Dermis microvascular lymphatic vessel endothelial cell (primary cell): ENCODE results near the gene UGT2B10. TPM values are rescaled to one million over a fixed set of nuclear protein-coding genes. Genes with fewer than 3 reads are reported as not detected.
"Not testable (repeated sequence)": the region's sequence is repeated elsewhere in the genome, so short reads cannot be mapped to it uniquely, and the experiment has no call there.

Experiments used
- DNase-seq, 2 donors: peaks; one replicate each; pipeline versions ENCODE4 v3.0.0 to v3.0.0-alpha.2; 2010; ENCODE audit warnings: low read depth in 2 of 2
- total RNA-seq: library from RNA; depleted of rRNA; stranded (reverse); fragments of >200 nt; gene quantifications from 2 replicates; pipeline ENCODE4 v1.2.1, GENCODE V29; 2014

Gene UGT2B10
- not detected in 2 replicates for total RNA-seq

DNA sequence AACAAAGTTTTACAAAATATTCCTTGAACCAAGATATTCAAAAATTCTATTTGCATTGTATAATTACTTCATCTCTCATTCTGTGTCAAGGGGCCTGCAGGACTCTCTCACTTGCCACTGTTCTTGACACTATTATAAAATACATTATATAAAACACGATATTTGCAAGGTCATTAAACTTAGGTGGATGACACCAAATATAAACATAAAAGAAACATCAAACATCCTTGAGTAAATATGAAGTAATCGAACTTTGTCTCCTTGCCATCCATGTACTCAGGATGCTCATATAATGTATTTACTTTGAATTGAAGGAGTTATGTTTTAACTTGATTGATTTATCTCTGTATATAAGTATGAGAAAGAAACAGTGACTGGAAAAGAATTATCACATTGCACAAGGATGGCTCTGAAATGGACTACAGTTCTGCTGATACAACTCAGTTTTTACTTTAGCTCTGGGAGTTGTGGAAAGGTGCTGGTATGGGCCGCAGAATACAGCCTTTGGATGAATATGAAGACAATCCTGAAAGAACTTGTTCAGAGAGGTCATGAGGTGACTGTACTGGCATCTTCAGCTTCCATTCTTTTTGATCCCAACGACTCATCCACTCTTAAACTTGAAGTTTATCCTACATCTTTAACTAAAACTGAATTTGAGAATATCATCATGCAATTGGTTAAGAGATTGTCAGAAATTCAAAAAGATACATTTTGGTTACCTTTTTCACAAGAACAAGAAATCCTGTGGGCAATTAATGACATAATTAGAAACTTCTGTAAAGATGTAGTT is at the start of gene UGT2B10:
Gene UGT2B10, plus strand, starts transcription at position 378 of the 793 bp plus-strand sequence. Its CDS starts 26 bp downstream, at position 404.
- not testable (repeated sequence) for DNase-seq

DNA sequence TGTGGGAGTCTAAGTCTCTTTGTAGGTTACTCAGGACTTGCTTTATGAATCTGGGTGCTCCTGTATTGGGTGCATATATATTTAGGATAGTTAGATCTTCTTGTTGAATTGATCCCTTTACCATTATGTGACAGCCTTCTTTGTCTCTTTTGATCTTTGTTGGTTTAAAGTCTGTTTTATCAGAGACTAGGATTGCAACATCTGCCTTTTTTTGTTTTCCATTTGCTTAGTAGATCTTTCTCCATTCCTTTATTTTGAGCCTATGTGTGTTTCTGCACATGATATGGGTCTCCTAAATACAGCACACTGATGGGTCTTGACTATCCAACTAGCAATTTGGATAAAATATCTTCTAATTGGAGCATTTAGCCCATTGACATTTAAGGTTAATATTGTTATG is 44.0 kb upstream of the UGT2B10 start:
- DNase-seq = not testable (repeated sequence)

GRCh38 chr4:68773699-68774098 is 42.1 kb upstream of the UGT2B10 start:
- no peak for DNase-seq

- DNase-seq = no peak
Observed at GRCh38 chr4:68780232-68780631, 35.6 kb upstream of the UGT2B10 start.

DNA sequence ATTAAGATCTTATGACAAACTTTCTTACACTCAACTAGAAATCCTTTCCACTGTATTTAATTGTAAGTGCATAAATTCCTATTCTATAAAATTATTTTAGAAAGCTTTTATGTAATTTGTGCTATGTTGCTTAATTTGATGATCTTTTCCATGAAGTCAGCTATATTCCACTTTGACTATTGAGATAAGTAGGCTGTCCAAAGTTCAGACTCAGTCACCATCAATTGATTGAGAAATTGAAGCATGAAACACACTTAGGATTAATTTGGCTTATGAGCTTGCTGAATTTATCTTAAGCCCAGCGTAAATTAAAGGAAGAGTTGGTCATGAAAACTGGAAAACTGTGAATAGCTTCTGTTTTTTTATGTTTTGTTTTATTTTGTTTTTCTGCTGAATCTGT is 18.7 kb upstream of the UGT2B10 start:
- DNase-seq = no peak

DNA sequence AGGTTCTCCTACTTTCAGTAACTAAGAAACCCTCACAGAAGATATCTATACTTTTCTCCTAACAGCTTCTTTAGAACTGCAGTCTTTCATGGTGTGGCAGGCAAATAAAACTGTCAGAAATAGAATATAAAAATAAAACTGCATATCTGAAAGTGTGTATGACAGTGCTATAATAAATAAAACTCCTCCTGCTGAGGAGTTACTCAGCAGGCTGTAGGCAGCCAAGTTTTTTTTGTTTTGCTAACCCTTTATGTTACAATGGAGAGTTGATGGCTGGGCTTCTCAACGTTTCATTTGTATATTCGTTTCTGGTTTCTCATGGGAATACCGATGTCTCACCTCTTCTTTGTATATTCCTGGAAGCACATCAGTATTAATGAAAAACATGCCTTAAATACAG is 18.2 kb upstream of the UGT2B10 start:
- no peak for DNase-seq

- no peak for DNase-seq
Observed at GRCh38 chr4:68803013-68803412, 12.8 kb upstream of the UGT2B10 start.

DNA sequence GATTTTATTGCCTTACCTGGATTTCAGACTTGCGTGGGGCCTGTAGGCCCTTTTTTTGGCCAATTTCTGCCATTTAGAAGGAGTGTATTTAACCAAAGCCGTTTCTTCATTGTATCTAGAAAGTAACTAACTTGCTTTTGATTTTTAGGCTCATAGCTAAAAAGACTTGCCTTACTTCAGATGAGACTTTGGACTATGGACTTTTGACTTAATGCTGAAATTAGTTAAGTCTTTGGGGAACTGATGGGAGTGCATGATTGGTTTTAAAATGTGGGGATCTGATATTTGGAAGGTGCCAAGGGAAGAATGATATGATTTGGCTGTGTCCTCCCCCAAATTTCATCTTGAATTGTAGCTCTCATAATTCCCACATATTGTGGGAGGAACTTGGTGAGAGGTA is 7.7 kb upstream of the UGT2B10 start:
- DNase-seq = no peak

DNA sequence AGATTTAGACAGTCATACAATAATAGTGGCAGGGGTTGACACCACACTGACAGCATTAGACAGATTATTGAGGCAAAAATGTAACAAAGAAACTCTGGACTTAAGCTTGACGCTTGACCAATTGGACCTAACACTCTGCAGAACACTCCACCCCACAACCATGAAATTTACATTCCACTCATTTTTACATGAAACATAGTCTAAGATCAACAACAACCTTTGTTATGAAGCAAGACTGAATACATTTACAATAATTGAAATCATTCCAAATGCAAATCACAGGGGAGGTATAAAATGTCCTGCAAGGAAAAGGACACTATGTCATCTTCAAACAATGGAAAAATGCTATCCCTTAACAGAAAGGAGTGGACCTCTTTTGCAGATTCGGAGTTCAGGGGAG is 4.9 kb upstream of the UGT2B10 start:
- DNase-seq = no peak

- not testable (repeated sequence) for DNase-seq
Observed at GRCh38 chr4:68816410-68817265, 844 bp downstream of the UGT2B10 start.

- DNase-seq = no peak
Observed at GRCh38 chr4:68817386-68817785, 1.6 kb downstream of the UGT2B10 start.

DNA sequence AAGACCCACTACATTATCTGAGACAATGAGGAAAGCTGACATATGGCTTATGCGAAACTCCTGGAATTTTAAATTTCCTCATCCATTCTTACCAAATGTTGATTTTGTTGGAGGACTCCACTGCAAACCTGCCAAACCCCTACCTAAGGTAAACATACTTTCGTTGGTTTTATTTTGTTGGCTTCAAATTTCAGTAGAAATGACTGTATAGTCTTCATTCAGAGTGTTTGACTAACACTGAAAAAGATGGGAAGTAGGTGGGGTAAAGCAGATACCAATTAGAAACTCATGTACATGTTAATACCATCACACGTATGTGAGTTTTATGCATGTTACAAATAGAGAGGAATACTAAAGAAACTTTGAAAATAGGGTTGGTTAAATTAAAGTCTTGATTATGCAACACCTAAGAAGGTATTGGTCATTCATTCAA is 2.3 kb downstream of the UGT2B10 start:
- not testable (repeated sequence) for DNase-seq

- no peak for DNase-seq
Observed at GRCh38 chr4:68831642-68832041, 15.8 kb downstream of the UGT2B10 start.

DNA sequence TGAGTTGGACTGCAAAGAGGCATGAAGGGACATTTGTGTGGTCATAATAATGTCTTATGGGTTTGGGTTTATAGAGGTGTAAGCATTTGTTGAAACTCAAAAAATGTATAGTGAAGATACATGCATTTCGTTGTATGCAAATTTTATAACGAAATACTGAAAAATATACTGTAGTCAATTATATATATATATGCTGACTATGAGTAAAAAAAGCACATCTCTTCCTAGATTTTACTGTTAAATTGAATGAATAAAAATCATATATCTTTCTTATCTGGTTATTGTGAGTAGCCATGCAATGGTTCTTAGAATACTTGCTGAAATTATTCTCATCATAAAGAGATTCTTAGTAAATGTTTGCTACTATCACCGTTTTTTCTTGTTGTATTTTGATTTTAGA is 34.5 kb downstream of the UGT2B10 start:
- no peak for DNase-seq

DNA sequence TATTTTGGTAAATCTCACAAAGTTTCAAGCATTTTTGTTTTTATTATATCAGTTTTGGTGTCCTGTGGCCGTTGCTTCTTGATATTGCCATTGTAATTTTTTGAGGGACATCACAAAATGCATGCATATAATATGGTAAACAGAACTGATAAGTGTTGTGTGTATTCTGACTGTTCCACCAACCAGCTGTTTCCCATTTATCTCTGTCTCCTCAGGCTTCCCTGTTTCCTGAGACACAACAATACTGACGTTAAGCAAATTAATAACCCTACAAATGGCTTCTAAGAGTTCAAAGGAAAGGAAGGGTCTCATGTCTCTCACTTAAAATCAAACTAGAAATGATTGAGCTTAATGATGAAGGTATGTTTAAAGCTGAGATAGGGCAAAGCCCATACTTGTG is 40.0 kb downstream of the UGT2B10 start:
- no peak for DNase-seq

GRCh38 chr4:68858039-68858438 is 42.2 kb downstream of the UGT2B10 start:
- DNase-seq = no peak

- no peak for DNase-seq
Observed at GRCh38 chr4:68859655-68860054, 43.9 kb downstream of the UGT2B10 start.

- DNase-seq = no peak
Observed at GRCh38 chr4:68861057-68861456, 45.3 kb downstream of the UGT2B10 start.

GRCh38 chr4:68864438-68865187 is 48.8 kb downstream of the UGT2B10 start:
- DNase-seq = no peak

DNA sequence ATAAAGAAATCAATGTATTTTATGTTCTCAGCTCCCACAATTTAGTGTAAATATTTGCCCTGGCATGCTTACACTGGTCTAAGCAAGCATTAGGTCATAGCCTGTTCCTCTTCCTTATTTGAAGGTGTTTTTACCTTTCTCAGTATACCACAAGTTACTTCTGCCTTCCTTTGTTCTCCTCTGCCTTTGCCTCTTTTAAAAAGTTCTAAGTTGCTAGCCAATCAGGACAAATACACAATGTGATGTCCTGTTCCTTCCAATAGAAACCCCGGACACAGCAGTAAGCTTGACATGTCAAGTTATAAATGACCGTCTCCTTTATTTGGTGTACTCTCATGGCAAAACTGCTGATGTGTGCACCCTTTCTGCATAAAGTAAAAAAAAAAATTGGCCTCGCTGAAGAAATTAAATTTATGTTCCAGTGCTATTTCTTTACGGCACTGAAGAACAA is 49.4 kb downstream of the UGT2B10 start:
- no peak for DNase-seq

- no peak for DNase-seq
Observed at GRCh38 chr4:68865760-68866159, 50.0 kb downstream of the UGT2B10 start.

DNA sequence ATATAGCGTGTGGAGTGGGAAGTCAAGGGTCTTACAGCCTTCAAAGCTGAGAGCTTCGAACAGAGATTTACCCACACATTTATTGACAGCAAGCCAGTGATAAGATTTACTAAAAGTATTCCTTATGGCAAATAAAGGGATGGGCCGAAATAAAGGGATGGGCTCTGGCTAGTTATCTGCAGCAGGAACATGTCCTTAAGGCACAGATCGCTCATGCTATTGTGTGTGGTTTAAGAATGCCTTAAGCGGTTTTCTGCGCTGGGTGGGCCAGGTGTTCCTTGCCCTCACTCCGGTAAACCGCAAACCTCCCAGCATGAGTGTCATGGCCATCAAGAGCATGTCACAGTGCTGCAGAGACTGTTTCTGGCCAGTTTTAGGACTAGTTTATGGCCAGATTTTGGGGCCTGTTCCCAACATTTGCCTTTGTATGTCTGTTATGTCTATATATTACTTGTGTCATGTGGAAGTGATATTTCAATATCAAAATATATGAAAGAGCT is 53.5 kb downstream of the UGT2B10 start:
- DNase-seq = no peak
